HG03095 (cell line): ENCODE results near the gene ELMO1.

Source experiments
- ATAC-seq: cut with Tn5 transposase; IDR thresholded peaks from one replicate; pipeline ENCODE4 v1.9.1; 2021; ENCODE audit warnings: moderate library complexity; ENCODE audit not compliant: unreplicated experiment

The ELMO1 gene, protein sequence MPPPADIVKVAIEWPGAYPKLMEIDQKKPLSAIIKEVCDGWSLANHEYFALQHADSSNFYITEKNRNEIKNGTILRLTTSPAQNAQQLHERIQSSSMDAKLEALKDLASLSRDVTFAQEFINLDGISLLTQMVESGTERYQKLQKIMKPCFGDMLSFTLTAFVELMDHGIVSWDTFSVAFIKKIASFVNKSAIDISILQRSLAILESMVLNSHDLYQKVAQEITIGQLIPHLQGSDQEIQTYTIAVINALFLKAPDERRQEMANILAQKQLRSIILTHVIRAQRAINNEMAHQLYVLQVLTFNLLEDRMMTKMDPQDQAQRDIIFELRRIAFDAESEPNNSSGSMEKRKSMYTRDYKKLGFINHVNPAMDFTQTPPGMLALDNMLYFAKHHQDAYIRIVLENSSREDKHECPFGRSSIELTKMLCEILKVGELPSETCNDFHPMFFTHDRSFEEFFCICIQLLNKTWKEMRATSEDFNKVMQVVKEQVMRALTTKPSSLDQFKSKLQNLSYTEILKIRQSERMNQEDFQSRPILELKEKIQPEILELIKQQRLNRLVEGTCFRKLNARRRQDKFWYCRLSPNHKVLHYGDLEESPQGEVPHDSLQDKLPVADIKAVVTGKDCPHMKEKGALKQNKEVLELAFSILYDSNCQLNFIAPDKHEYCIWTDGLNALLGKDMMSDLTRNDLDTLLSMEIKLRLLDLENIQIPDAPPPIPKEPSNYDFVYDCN

GRCh38 chr7:37448636-37449361 is at the start of gene ELMO1:
Gene ELMO1 (minus strand): TSS chr7:37448864. CDS start chr7:37342690, 106,174 bp downstream.
- ATAC-seq: peak; percentile 95

DNA sequence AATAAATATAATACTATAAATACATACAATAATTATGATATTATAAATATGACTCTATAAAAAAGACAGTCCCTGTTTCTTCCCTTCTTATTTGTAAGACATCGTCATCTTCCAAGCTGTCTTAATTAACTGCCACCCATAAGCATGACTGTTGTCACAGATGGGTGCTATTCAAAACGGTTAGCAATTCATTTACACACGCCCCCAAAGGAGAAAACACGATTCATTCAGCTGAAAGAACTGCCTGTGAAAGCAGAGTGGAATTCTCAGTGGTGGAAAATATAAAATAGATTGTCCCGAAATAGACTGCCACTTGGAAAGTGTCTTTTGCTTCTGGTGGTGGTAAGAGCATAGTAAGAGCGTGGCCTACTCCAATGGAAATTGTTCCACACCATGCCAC is 48.9 kb upstream of the ELMO1 start:
- no peak for ATAC-seq

- ATAC-seq: no peak
Observed at GRCh38 chr7:37495574-37496184, 47.0 kb upstream of the ELMO1 start.

DNA sequence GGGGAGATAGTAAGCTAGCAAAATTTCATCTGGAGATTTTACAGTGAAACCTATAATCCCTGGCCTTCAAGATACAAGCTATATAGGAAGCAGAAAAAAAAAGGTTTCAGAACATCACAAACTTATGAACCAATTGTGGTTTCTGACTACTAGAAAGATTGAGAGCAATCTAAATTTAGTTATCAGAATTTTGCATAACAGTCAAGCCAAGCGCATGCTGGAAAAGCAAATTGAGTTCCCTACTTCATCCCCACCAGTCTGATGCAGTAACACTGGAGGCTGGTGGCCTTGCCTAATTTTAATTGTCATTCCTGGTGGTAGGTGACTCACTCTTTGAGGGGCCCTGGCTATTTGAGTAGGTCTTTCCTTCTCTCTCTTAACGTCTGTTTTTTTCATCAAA is 46.3 kb upstream of the ELMO1 start:
- ATAC-seq: peak; percentile 52

- ATAC-seq: no peak
Observed at GRCh38 chr7:37493810-37494209, 45.1 kb upstream of the ELMO1 start.

GRCh38 chr7:37493123-37493522 is 44.5 kb upstream of the ELMO1 start:
- ATAC-seq: no peak

GRCh38 chr7:37491919-37492694 is 43.4 kb upstream of the ELMO1 start:
- ATAC-seq: no peak

GRCh38 chr7:37489703-37490102 is 41.0 kb upstream of the ELMO1 start:
- ATAC-seq: no peak

- ATAC-seq: no peak
Observed at GRCh38 chr7:37488163-37488764, 39.6 kb upstream of the ELMO1 start.

- no peak for ATAC-seq
Observed at GRCh38 chr7:37484426-37485073, 35.9 kb upstream of the ELMO1 start.

DNA sequence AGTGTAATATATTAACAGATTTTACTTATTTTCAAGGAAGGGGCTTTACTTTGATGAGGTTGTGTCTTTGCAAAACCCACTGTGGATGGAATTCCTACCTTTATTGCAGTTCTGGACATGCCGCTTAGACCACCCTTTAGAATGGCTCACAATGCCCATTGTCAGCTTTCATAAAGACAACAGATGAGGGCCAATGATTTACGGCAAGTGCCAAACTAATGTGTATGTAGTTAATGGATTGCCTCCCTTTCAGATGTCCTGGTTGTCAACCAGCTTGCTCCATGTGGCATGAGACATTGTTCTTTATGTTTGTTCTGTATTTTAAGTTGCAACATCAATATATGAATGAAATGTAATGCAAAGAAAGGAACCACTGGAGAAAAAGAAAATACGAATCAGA is 35.0 kb upstream of the ELMO1 start:
- ATAC-seq: no peak

GRCh38 chr7:37482953-37483352 is 34.3 kb upstream of the ELMO1 start:
- no peak for ATAC-seq

- ATAC-seq: no peak
Observed at GRCh38 chr7:37482505-37482904, 33.8 kb upstream of the ELMO1 start.

DNA sequence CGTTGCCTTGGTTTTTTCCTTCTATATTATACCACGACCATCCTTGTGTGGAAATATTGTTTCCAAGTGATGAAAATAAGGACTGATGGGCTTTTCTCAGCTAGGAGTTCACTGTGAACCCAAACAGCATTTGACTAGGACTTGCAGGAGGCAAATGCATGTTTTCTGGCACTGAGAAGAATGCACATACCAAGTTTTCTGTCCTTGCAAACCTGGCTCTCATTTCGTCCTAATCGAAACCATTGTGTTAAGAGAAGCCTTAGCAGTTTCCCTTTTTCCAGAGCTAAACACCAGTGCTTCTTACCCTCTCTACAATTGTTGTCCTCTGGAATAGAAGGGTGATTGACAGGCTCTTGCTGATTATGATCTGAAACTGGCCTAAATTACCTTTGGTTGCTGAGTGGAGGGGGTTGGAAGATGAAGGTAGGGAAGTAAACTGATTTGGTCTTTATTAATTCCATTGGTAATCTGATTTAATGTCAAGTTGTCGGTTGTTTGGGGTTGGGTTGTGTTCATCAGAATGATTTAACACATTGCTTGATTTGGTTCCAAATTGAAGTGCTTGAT is 33.1 kb upstream of the ELMO1 start:
- no peak for ATAC-seq

DNA sequence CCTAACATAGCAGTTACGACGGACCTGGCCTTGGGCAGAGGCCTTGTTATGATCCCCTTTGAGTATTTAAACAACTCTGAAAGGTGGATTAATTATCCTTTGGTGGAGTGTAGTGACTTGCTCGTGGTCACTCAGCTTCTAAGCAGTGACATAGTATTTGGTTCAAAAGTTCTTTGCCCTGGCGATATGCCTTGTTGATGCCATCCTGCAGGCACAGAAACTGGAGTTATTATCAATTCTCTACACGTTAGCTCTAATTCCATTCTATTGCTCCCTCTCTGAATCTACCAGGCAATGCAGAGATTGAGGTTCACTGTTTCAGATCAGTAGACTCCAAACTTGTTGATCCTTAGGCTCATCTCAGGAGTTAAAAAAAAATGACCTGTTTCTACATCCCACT is 32.5 kb upstream of the ELMO1 start:
- no peak for ATAC-seq

- no peak for ATAC-seq
Observed at GRCh38 chr7:37480041-37481031, 31.7 kb upstream of the ELMO1 start.

DNA sequence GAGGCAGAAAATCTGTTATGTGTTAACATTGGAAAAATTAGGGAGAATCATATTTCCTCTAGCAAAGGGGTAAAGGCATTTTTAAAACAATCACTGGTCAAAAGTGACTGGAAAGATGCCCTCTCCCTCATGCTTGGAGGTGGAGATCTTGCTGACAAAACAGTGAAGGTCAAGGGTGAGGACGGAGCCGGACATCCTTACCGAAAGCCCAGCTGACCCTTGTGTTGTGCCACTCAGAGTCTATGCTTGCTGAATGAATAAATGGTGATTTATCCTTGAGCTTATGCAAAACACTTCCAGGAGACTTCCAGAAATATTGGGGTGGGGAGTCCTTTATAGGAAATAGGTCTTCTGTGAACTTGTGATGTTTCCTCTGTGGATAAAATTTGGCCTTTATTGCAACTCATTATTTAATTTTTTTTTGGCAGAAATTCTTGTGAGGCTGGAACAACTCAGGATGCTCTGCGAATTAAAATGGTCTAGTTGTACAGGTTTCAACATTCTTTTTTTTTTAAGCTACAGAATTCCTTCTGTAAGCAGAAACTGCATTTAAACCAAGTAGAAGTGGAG is 28.3 kb upstream of the ELMO1 start:
- ATAC-seq: no peak

- ATAC-seq: no peak
Observed at GRCh38 chr7:37476428-37476827, 27.8 kb upstream of the ELMO1 start.
